ENCODE results near the gene TCAIM.

GRCh38 chr3:44339181-44340057, 853 bp downstream of the TCAIM start:
- no peak for TF ChIP-seq CTCF (IDR thresholded peaks at IDR 0.05)
- TF ChIP-seq POLR2AphosphoS5 (IDR thresholded peaks at IDR 0.05) = no peak

All from prostate gland (tissue), 2 donors.